Fibroblast of skin of back (primary cell): ENCODE results near the gene ATOH7.
A peak's percentile ranks its signal among the peaks of the same experiment; 100 is the strongest.
"Not testable (repeated sequence)": the region's sequence is repeated elsewhere in the genome, so short reads cannot be mapped to it uniquely, and the experiment has no call there.

Source experiments
- DNase-seq: peaks from one replicate; pipeline ENCODE4 v3.0.0-alpha.2; 2013

The ATOH7 gene

GRCh38 chr10:68235581-68235980, 3.7 kb upstream of the ATOH7 start:
- DNase-seq = no peak

DNA sequence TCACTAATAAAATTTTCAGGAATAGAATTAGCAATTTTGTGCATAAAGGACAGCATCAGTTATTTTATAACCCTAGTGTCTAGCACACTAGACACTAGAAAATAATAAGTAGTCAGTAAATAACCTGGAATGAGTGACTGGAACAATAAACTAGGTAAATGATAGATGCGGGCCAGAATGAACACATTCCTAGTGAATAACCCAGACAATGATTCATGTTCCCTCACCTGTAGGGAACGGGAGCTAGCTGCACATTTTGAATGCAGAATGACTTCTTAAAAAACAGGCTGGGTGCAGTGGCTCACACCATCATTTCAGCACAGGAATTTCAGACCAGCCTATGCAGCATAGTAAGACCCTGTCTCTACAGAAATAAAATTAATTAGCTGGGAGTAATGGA, 3.2 kb upstream of the ATOH7 start:
- DNase-seq = no peak

DNA sequence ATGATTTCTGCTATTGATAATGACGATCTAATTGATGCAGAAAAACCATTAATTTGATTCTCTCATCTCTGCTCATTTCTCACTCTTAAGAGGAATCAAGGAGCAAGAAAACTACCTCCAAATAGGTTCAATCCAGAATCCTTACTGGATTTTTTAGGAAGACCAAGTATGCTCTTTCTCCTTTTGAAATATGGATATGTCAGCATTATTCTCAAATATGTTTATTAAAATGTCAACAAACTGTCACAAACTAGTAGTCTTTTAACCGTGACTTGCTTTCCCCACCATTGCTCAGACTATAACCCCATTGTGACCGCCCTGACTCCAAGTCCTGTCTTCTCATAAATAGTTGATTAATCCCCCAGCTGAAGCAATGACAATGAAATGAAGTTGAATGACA, 1.1 kb upstream of the ATOH7 start:
- DNase-seq = no peak

DNA sequence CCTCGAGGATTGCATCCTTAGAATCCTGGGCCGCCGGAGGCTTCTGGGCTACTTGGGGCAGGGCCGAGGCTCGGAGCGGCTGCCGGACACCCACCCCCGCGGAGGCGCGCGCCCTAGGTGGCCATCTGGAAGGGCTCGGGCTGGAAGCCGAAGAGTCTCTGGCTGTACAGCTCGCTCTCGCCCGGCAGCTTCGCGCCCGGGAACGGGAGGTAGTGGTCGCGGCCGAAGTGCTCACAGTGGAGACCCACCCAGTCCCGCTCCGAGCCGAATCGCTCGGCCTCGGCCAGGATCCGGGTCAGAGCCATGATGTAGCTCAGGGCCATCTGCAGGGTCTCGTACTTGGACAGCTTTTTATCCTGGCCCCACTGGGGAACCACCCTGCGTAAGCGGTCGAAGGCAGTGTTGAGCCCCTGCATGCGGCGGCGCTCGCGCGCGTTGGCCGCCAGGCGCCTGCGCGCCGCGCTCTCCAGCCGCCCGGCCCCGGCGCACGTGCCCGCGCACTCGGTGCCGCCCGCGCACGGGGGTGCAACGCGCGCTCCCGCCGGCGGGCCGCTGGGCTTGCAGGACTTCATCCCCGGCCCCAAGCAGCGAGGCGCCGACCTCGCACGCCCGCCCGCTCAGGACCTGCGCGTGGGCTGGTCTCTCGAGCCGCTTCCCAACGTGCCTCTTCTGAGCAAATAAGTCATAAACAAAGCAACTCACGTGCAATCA, 652 bp downstream of the ATOH7 start:
- DNase-seq = peak; percentile 72

DNA sequence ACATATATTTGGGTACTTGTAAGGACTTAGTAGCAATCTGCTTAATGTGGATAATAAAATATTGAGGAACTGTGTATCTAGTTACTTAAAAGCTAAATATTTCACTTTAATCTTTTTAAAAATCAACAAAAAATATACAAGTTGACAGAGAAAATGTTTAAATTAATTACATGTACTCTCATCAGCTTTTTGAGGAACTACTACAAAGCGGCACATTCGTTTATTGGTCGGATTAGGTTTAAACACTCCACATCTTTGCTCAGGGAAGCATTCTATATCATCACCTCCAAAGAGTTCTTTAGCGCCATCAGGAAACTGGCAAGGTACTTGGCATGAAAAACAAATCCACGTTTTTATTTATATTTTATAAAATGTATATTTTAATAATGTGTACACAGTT, 1.6 kb downstream of the ATOH7 start:
- no peak for DNase-seq

GRCh38 chr10:68224810-68225209, 7.1 kb downstream of the ATOH7 start:
- peak; percentile 27 for DNase-seq

DNA sequence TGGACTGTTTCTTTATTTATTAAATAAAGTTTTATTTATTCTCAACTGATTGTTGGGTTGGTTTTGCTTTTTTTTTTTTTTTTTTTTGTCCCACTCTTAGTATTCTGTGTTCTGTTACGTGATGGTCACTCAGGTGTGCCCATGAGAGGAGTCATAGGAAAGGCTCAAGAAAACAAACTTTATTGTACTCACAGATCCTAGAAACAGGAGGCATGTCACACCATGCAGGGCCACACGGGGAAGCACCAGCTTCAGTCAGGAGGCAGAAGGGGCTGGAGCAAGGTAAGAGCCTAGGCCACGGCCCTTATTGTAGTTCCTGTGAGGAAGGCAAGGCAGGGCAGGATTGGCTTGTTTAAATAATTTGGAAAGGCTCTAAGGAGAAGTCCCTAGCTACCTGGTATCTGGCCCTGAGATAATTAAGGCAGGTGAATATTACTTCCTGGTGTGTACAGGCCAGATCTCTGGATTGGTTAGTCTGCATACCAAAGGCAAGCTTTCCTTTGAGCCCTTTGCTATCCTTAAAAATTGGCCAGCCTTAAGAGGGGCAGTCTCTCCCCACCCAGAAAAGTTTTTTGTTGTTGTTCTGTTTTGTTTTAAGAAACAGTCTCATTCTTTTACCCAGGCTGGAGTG, 8.3 kb downstream of the ATOH7 start:
- no peak for DNase-seq

- no peak for DNase-seq
These were observed 9.5 kb downstream of the ATOH7 start for GRCh38 chr10:68222391-68222790.

- peak; percentile 6 for DNase-seq
These were observed 10.7 kb downstream of the ATOH7 start for GRCh38 chr10:68221196-68221595.

DNA sequence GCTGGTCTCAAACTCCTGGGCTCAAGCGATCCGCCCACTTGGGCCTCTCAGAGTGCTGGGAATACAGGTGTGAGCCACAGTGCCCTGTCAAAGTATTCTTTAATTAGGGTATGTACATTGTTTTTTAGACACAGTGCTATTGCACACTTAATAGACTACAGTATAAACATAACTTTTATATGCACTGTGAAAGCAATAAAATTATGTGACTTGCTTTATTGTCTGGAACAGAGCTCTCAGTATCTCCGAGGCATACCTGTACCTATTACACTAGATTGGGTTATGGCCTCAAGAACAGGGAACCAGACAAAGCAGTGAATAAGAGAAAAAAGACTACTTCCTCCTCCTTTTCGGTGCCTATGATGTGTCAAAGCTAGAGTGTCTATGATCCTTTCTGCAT, 13.1 kb downstream of the ATOH7 start:
- no peak for DNase-seq

DNA sequence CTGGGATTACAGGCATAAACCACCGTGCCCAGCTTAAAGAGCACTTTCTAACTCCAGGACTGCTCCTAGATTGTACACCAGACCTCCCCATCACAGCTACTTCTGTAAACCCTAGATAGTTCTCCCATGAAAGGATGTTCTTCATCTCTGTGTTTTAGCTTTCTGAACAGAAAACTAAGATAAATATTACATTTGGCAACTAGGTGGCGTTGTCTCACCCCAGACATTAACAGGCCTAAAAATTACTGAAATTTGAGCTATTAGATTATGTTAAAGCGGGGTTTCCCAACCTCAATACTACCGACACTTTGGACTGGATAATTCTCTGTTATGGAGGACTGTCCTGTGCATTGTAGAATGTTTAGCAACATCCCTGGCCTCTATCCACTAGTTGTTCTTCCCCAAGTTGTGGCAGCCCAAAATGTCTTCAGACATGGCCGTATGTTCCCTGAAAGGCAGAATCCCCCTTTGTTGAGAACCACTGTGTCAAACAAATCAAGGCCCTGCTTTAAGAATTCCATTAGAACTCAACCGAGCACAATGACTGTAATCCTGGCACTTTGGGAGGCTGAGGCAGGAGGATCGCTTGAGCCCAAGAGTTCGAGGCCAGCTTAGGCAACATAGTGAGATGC, 19.1 kb downstream of the ATOH7 start:
- DNase-seq = peak; percentile 30

DNA sequence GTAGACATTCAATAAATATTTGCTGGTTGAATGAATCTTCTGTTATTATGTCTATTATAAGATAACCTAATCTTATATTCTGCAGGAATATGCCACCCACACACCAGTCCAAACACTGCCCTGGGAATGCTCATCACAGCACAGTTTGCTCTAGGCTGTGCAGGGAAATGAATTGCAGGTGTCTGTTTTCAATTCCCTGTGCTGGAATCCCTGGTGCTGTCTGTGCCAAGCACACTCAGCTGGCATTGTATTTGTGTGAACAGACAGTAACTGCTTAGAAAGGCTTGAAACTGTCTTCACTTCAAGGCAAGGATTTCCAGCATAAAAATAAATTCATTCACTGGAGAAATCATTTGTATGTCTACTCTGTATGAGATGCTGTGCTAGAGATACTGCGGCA, 20.2 kb downstream of the ATOH7 start:
- no peak for DNase-seq

GRCh38 chr10:68208424-68209042, 23.4 kb downstream of the ATOH7 start:
- DNase-seq = peak; percentile 80

- DNase-seq = peak; percentile 72
These were observed 29.0 kb downstream of the ATOH7 start for GRCh38 chr10:68202960-68203353.

- DNase-seq = no peak
These were observed 35.2 kb downstream of the ATOH7 start for GRCh38 chr10:68196701-68197100.

DNA sequence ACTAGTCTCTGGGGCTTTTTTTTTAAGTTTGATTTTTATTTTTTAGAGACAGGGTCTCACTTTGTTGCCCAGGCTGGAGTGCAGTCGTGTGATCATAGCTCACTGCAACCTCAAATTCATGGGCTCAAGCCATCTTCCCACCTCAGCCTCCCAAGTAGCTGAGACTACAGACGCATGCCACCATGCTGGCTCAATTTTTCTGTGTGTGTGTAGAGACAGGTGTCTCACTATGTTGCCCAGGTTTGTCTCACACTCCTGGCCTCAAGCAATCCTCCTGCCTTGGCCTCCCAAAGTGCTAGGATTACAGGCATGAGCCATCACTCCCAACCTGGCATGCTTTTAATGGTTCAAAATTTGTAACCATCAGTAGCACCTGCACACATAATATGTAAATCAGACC, 36.1 kb downstream of the ATOH7 start:
- not testable (repeated sequence) for DNase-seq

DNA sequence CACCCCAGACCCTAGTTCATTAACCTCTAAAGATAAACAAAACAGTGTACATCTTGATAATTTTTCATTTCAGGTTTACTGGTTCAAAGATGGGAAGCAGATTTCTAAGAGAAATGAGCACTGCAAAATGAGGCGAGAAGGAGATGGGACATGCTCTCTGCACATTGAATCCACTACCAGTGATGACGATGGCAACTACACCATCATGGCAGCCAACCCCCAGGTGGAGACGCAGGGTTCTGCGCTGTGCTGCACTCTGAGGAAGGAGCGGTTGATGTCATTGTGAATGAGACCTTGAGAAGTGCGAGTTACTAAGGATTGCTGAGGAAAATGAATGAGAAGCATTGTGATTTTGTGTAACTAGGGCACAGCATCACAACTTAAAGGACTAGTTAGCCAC, 37.6 kb downstream of the ATOH7 start:
- no peak for DNase-seq

DNA sequence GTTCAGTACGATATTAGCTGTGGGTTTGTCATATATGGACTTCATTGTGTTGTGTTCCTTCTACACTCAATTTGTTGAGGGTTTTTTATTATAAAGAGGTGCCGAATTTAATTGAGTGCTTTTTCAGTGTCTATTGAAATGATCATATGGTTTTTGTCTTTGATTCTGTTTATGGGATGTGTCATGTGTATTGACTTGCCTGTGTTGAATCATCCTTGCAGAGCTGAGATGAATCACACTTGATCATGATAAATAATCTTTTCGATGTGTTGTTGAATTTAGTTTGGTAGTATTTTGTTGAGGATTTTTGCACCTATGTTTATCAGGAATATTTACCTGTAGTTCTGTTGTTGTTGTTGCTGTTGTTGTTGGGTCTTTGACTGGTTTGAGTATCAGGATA, 39.8 kb downstream of the ATOH7 start:
- peak; percentile 8 for DNase-seq

- no peak for DNase-seq
These were observed 43.1 kb downstream of the ATOH7 start for GRCh38 chr10:68188835-68189234.

- DNase-seq = no peak
These were observed 46.8 kb downstream of the ATOH7 start for GRCh38 chr10:68185085-68185484.

DNA sequence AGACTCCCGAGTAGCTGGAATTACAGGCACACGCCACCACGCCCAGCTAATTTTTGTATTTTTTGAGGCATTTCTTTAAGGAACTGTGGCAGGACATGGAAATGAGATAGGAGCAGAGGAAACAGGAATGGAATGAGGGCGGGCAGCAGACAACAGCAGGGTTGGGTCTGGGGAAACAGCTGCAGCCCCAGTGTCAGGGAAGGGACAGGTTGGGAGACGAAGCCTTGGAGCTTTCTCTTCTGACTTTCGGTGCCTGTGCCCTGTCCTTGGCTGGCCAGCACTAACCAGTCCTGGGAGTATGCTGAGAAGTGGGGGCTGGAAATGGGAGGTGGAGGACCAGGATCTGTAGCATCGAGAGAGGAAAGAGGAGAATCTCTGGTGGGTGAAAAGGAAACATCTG, 47.4 kb downstream of the ATOH7 start:
- DNase-seq = no peak
